RWPE2 (cell line): ENCODE data around the gene DRC1.

Experiments used
- ATAC-seq: fragments of 200-7000 bp; cut with Tn5 transposase; 3 replicates; pipeline ENCODE4 v1.9.1; 2021; ENCODE audit warnings: low read depth
- DNase-seq: peaks from one replicate; pipeline ENCODE4 v3.0.0-alpha.2; 2020; ENCODE audit warnings: low spot score
- H3K27ac ChIP-seq: fragments of 450-650 bp; 2 replicates; pipeline ENCODE4 v1.5.1; 2017; ENCODE audit warnings: mild to moderate bottlenecking; ENCODE audit not compliant: poor library complexity, severe bottlenecking
- H3K27me3 ChIP-seq: fragments of 250-450 bp; sonication (Bioruptor Pico); 2 replicates; pipeline ENCODE4 v1.5.1; 2021; ENCODE audit warnings: mild to moderate bottlenecking, moderate library complexity; ENCODE audit not compliant: insufficient read depth, poor library complexity, severe bottlenecking
- H3K36me3 ChIP-seq: fragments of 250-450 bp; sonication (Bioruptor Pico); 2 replicates; pipeline ENCODE4 v1.5.1; 2020; ENCODE audit warnings: low read depth, mild to moderate bottlenecking, moderate library complexity
- H3K4me1 ChIP-seq: fragments of 250-450 bp; sonication (Bioruptor Pico); 2 replicates; pipeline ENCODE4 v1.5.1; 2021; ENCODE audit warnings: mild to moderate bottlenecking, moderate library complexity; ENCODE audit not compliant: insufficient read depth, poor library complexity, severe bottlenecking
- H3K4me3 ChIP-seq: fragments of 250-450 bp; sonication (Bioruptor Pico); 2 replicates; pipeline ENCODE4 v1.5.1; 2021; ENCODE audit warnings: mild to moderate bottlenecking, moderate library complexity; ENCODE audit not compliant: severe bottlenecking
- H3K9me3 ChIP-seq: fragments of 250-450 bp; sonication (Bioruptor Pico); 2 replicates; pipeline ENCODE4 v1.5.1; 2021; ENCODE audit warnings: mild to moderate bottlenecking, moderate library complexity; ENCODE audit not compliant: severe bottlenecking
- CTCF ChIP-seq: fragments of 450-650 bp; IDR thresholded peaks from one replicate; pipeline ENCODE4 v1.5.1; 2017; ENCODE audit warnings: mild to moderate bottlenecking, moderate library complexity; ENCODE audit not compliant: poor library complexity, severe bottlenecking

The DRC1 gene

GRCh38 chr2:26493566-26493965 is 91.8 kb downstream of the DRC1 start:
- Histone ChIP-seq H3K36me3 (no peaks in the 10 kb centered on the region), H3K4me3 (no peak overlapping the region), H3K27me3 (no peaks in the 10 kb centered on the region), H3K27ac (no peak overlapping the region), H3K9me3 (no peaks in the 10 kb centered on the region), H3K4me1 (no peaks in the 10 kb centered on the region)
- DNase-seq (no peak), ATAC-seq (no peak)
- TF ChIP-seq CTCF = no peak

GRCh38 chr2:26494199-26494598 is 92.5 kb downstream of the DRC1 start:
- Histone ChIP-seq H3K9me3 (no peaks in the 10 kb centered on the region), H3K4me1 (no peaks in the 10 kb centered on the region), H3K27ac (no peak overlapping the region), H3K4me3 (no peak overlapping the region), H3K27me3 (no peaks in the 10 kb centered on the region), H3K36me3 (no peaks in the 10 kb centered on the region)
- no peak for TF ChIP-seq CTCF
- DNase-seq (no peak), ATAC-seq (no peak)

DNA sequence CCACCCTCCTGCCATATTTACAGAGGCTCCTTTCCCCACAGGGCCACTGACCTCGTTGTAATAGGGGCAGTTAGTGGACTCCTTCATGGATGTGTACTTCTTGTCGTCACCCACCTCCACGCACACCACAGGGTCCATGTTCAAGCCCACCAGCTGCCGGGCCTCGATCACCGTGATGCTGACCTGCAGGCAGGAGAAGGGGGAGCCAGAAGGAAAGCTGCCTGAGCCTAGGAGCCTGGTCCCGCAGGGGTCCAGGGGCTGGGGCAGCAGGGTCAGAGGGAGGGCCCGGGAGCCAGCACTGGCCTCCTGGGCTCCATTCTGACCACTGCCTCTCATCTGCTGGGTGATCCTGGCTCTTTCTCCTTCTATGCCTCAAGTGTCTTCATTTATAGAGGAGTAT is 93.2 kb downstream of the DRC1 start:
- no peak for TF ChIP-seq CTCF

GRCh38 chr2:26495705-26496297 is 94.1 kb downstream of the DRC1 start:
- Histone ChIP-seq H3K9me3 (no peaks in the 10 kb centered on the region), H3K27me3 (no peaks in the 10 kb centered on the region), H3K36me3 (no peaks in the 10 kb centered on the region), H3K4me1 (no peaks in the 10 kb centered on the region), H3K27ac (no peak overlapping the region), H3K4me3 (no peak overlapping the region)
- DNase-seq (no peak), ATAC-seq (no peak)
- no peak for TF ChIP-seq CTCF

More for the DNA sequence above, 93.2 kb downstream of the DRC1 start:
- H3K36me3 ChIP-seq = no peaks in the 10 kb centered on the region
- H3K27ac ChIP-seq = no peak overlapping the region
- H3K9me3 ChIP-seq = no peaks in the 10 kb centered on the region
- H3K4me3 ChIP-seq = no peak overlapping the region
- ATAC-seq (no peak), DNase-seq (no peak)
- no peaks in the 10 kb centered on the region for H3K27me3 ChIP-seq
- no peaks in the 10 kb centered on the region for H3K4me1 ChIP-seq

- Histone ChIP-seq H3K27ac (no peak overlapping the region), H3K4me3 (no peak overlapping the region), H3K4me1 (no peaks in the 10 kb centered on the region), H3K27me3 (no peaks in the 10 kb centered on the region), H3K9me3 (no peaks in the 10 kb centered on the region), H3K36me3 (no peaks in the 10 kb centered on the region)
- no peak for ATAC-seq
- no peak for DNase-seq
- TF ChIP-seq CTCF = no peak
Measured at GRCh38 chr2:26500406-26500805, 98.7 kb downstream of the DRC1 start.
